ENCODE measurements around the gene TAF5L. TPM values are rescaled to one million over a fixed set of nuclear protein-coding genes. Genes with fewer than 3 reads are reported as not detected.

The TAF5L gene
- total and polyA plus RNA-seq, 2 experiments from 2014 or later = 5.6 to 17.6 TPM

GRCh38 chr1:229582011-229582694, 43.8 kb downstream of the TAF5L start:
- H3K27me3 ChIP-seq (ENCODE audit: insufficient read depth) = no peaks in the 10 kb centered on the region
- TF ChIP-seq ZNF114 (CRISPR knock-in tag; IDR thresholded peaks at IDR 0.05) (no peak), ETS1 (IDR thresholded peaks at IDR 0.05) (no peak), STAT1 (IDR thresholded peaks at IDR 0.05; ENCODE audit: unreplicated experiment) (no peak), NANOG (IDR thresholded peaks at IDR 0.05; ENCODE audit: borderline replicate concordance) (no peak), REST (IDR thresholded peaks at IDR 0.05; ENCODE audit: unreplicated experiment) (no peak), ZNF462 (CRISPR knock-in tag; IDR thresholded peaks at IDR 0.05) (no peak), CREB1 (CRISPR knock-in tag; IDR thresholded peaks at IDR 0.05; ENCODE audit: low read depth) (no peak), EZH2 (IDR thresholded peaks at IDR 0.05; ENCODE audit: low read depth, unreplicated experiment) (no peak), EZH2phosphoT487 (IDR thresholded peaks at IDR 0.05; ENCODE audit: unreplicated experiment) (no peak), ZNF331 (CRISPR knock-in tag; IDR thresholded peaks at IDR 0.05; ENCODE audit: low read depth) (no peak), JUNB (IDR thresholded peaks at IDR 0.05; ENCODE audit: unreplicated experiment) (no peak), POLR2AphosphoS5 (IDR thresholded peaks at IDR 0.05; ENCODE audit: low read depth) (no peak), CTCF (conservative IDR thresholded peaks at IDR 0.05; ENCODE audit: low read depth in 2 of 2) (no peak)
- H3K79me2 ChIP-seq (replicated peaks; ENCODE audit: insufficient read depth) = no peaks in the 10 kb centered on the region
- peaks cover 4% of the 10 kb centered on the region for H3K27me3 Mint-ChIP-seq (ENCODE audit: insufficient read depth, low read depth, poor library complexity)
- H3K4me1 ChIP-seq (ENCODE audit: insufficient read depth) = no peaks in the 10 kb centered on the region
- no peak overlapping the region for H3K4me2 ChIP-seq
- H3K4me3 ChIP-seq = no peak overlapping the region
- H3K4me3 Mint-ChIP-seq = no peak overlapping the region
- H3F3A ChIP-seq (replicated peaks; ENCODE audit: low read depth) = no peaks in the 10 kb centered on the region
- 0 out of 2 replicates have a peak overlapping the region, but pooled peaks have one; percentile 18 for H2AFZ ChIP-seq
- H3K27ac ChIP-seq (ENCODE audit: low read depth) = no peak overlapping the region
- H3K9me3 Mint-ChIP-seq = no peaks in the 10 kb centered on the region; the same call in 1 of the 3 replicates
- no peaks in the 10 kb centered on the region for H3K36me3 Mint-ChIP-seq (ENCODE audit: low read depth)
- H3K36me3 ChIP-seq (ENCODE audit: insufficient read depth) = no peaks in the 10 kb centered on the region
- no peak for DNase-seq (ENCODE audit: low spot score)
- no peaks in the 10 kb centered on the region for H3K9me2 ChIP-seq (ENCODE audit: insufficient read depth)
- peak; percentile 27; the same call in 2 of the 3 replicates for ATAC-seq
- no peaks in the 10 kb centered on the region for H4K20me1 ChIP-seq (replicated peaks; ENCODE audit: insufficient read depth)
- H3K27ac Mint-ChIP-seq = no peak overlapping the region
- peaks cover 9% of the 10 kb centered on the region for H3K4me1 Mint-ChIP-seq

Measured in GM23338 (cell line).